K562 (cell line): Measurements from ENCODE around the gene VWF. TPM values are rescaled to one million over a fixed set of nuclear protein-coding genes. Genes with fewer than 3 reads are reported as not detected.

Source experiments
- ATAC-seq: fragments of 200-7000 bp; cut with Tn5 transposase; 3 replicates; pipeline ENCODE4 v1.9.1; 2020; ENCODE audit warnings: moderate library complexity
- BruUV-seq: library from RNA; stranded (reverse); fragments of 400-500 nt; replicated peaks from 2 replicates; lab custom pipeline; 2021; lab: Mats Ljungman, UMichigan
- CTCF ChIA-PET: fragments of 300-600 bp; formaldehyde crosslinking; extraction: SDS; loops from one replicate; lab custom pipeline; 2021; ENCODE audit warnings: low intra/inter-chr PET ratio; lab: Yijun Ruan, JAX
- POLR2A ChIA-PET: fragments of 300-600, 350-650 bp; sonication (Branson Sonifier 250); formaldehyde crosslinking; extraction: SDS; loops from one replicate; lab custom pipeline; 2021; ENCODE audit warnings: antibody characterized with exemption, inconsistent platforms; lab: Yijun Ruan, JAX
- DNase-seq, 4 experiments: peaks; one replicate each; pipeline versions ENCODE4 v3.0.0 to v3.0.0-alpha.2; 2011 to 2018; ENCODE audit warnings: low spot score in 3 of 4, mixed read lengths in 3 of 4; ENCODE audit errors: extremely low read depth in 1 of 4
- FAIRE-seq: peaks from 2 replicates; lab custom pipeline; 2011; peaks lifted over from hg19 to GRCh38; lab: Jason Lieb, UNC
- H2AFZ ChIP-seq: 2 replicates; pipeline ENCODE4 v1.6.0; 2011; ENCODE audit warnings: low read depth, low read length, control low read depth, inconsistent platforms
- H3K27ac ChIP-seq: fragments of 200-600 bp; 3 replicates; pipeline ENCODE4 v1.8.0; 2011; ENCODE audit warnings: low read depth, mild to moderate bottlenecking, control low read depth, inconsistent platforms, low read length, moderate library complexity, mixed read lengths; ENCODE audit errors: extremely low read depth
- H3K27me3 ChIP-seq, 2 experiments: fragments of 300-600 bp in 1 of 2; 2 replicates in 1 of 2; 3 replicates in 1 of 2; pipeline versions ENCODE4 v1.6.0 to v1.8.0; 2011; ENCODE audit warnings: inconsistent platforms in 2 of 2, low read length in 2 of 2, mild to moderate bottlenecking in 1 of 2, mixed read lengths in 1 of 2, moderate library complexity in 1 of 2; ENCODE audit not compliant: control insufficient read depth in 2 of 2, insufficient read depth in 2 of 2
- H3K36me3 ChIP-seq: fragments of 300-600 bp; 3 replicates; pipeline ENCODE4 v1.8.0; 2011; ENCODE audit warnings: mild to moderate bottlenecking, low read length, inconsistent platforms; ENCODE audit not compliant: control insufficient read depth, insufficient read depth
- H3K4me1 ChIP-seq, 2 experiments: fragments of 200-600 bp in 1 of 2; replicated peaks in 1 of 2; 2 replicates in 1 of 2; 3 replicates in 1 of 2; pipeline versions ENCODE4 v1.5.1 to v1.8.0; 2011; ENCODE audit warnings: inconsistent platforms in 2 of 2, low read length in 2 of 2, mild to moderate bottlenecking in 1 of 2, mixed read lengths in 1 of 2, moderate library complexity in 1 of 2; ENCODE audit not compliant: control insufficient read depth in 2 of 2, insufficient read depth in 2 of 2
- H3K4me2 ChIP-seq: 2 replicates; pipeline ENCODE4 v1.6.1; 2011; ENCODE audit warnings: low read length, control low read depth, inconsistent platforms, mixed read lengths; ENCODE audit not compliant: insufficient read depth
- H3K4me3 ChIP-seq: fragments of 200-600 bp; sonication (generic), shearing (Covaris generic); 2 replicates; pipeline ENCODE4 v1.5.1; 2016; ENCODE audit warnings: control low read depth, inconsistent platforms
- H3K79me2 ChIP-seq: fragments of 200-600 bp; 3 replicates; pipeline ENCODE4 v1.8.0; 2011; ENCODE audit warnings: low read length, inconsistent platforms; ENCODE audit not compliant: control insufficient read depth, insufficient read depth
- H3K9ac ChIP-seq, 2 experiments: 2 replicates each; pipeline versions ENCODE4 v1.6.0 to v1.6.1; 2011; ENCODE audit warnings: low read depth in 2 of 2, low read length in 2 of 2, control low read depth in 1 of 2, inconsistent platforms in 1 of 2, mild to moderate bottlenecking in 1 of 2, mixed read lengths in 1 of 2; ENCODE audit not compliant: insufficient read depth in 1 of 2
- H3K9me1 ChIP-seq: one replicate; pipeline ENCODE4 v1.6.0; 2011; ENCODE audit warnings: inconsistent platforms, mild to moderate bottlenecking, low read length, moderate library complexity; ENCODE audit not compliant: control insufficient read depth, insufficient read depth
- H3K9me3 ChIP-seq: replicated peaks from 2 replicates; pipeline ENCODE4 v1.5.1; 2011; ENCODE audit warnings: low read depth, low read length, inconsistent platforms; ENCODE audit not compliant: control insufficient read depth, insufficient read depth
- H4K20me1 ChIP-seq: replicated peaks from 2 replicates; pipeline ENCODE4 v1.6.1; 2011; ENCODE audit warnings: low read length, inconsistent platforms, mixed read lengths; ENCODE audit not compliant: control insufficient read depth, insufficient read depth
- MCM2 ChIP-seq: fragments of 450-650 bp; IDR thresholded peaks from 2 replicates; pipeline ENCODE4 v1.6.1; 2017; ENCODE audit warnings: low read depth, mild to moderate bottlenecking
- MYNN ChIP-seq, 2 experiments: sonication (generic); formaldehyde crosslinking in 1 of 2; IDR thresholded peaks; 2 replicates each; pipeline versions ENCODE4 v1.5.0 to v1.6.1; 2016 to 2020; ENCODE audit warnings: antibody characterized with exemption in 1 of 2, missing genetic modification reagents in 1 of 2
- NR1H2 ChIP-seq: sonication (generic); formaldehyde crosslinking; IDR thresholded peaks from 2 replicates; pipeline ENCODE4 v1.4.0; 2020; ENCODE audit warnings: mild to moderate bottlenecking, missing genetic modification reagents
- TCF15 ChIP-seq: fragments of 250-450 bp; sonication (Bioruptor Pico); IDR thresholded peaks from 2 replicates; pipeline ENCODE4 v1.8.0; 2022; ENCODE audit warnings: moderate library complexity, mild to moderate bottlenecking, inconsistent platforms
- ZNF175 ChIP-seq: fragments of 200-800 bp; sonication (Bioruptor generic); IDR thresholded peaks from 2 replicates; pipeline ENCODE4 v1.6.1; 2016; ENCODE audit warnings: low read depth, mild to moderate bottlenecking, missing genetic modification characterization, missing compliant biosample characterization
- WGBS: fragments of 100-300 bp; shearing (Covaris generic); methylation state at CpG from one replicate; pipeline ENCODE4 v1.1.6; 2016; ENCODE audit warnings: low coverage, mixed read lengths; ENCODE audit not compliant: insufficient coverage; ENCODE audit errors: missing lambda C conversion rate; 5-methylcytosine and 5-hydroxymethylcytosine counted together
- in situ Hi-C: fragments of 300-500 bp; cut with MboI; formaldehyde crosslinking; loops from 4 replicates; pipeline ENCODE4 v1.15.0; 2018; ENCODE audit warnings: inconsistent platforms, mixed read lengths
- intact Hi-C: fragments of 100-400 bp; cut with micrococcal nuclease; formaldehyde crosslinking; loops from 2 replicates; pipeline ENCODE4 v1.14.2; 2022
- polyA plus RNA-seq, 8 experiments: library from polyadenylated mRNA; depleted of rRNA in 4 of 8; stranded (reverse) in 5 of 8; unstranded in 3 of 8; fragments of >200 nt; fragmentation: Nextera tagmentation in 2 of 8; fragmentation: Illumina TruSeq in 1 of 8; extraction: Ambion mirVana in 2 of 8; extraction: Trizol in 1 of 8; gene quantifications; 2 replicates each; pipeline versions ENCODE4 v1.2.1 to v1.2.3, GENCODE V29; 2011 to 2014; ENCODE audit warnings: inconsistent platforms in 1 of 8, missing spikeins in 1 of 8
- total RNA-seq, 7 experiments: library from RNA; depleted of rRNA in 6 of 7; stranded (reverse); fragments of >200 nt in 6 of 7; fragmentation: Illumina TruSeq in 2 of 7; extraction: Trizol in 2 of 7; gene quantifications; 2 replicates each; pipeline versions ENCODE4 v1.2.1 to v1.2.3, GENCODE V29; 2011 to 2021; ENCODE audit warnings: low replicate concordance in 1 of 7

VWF gene
- total and polyA plus RNA-seq, 9 of the 15 experiments (the other 6 are each of a cell fraction or from before 2014, with no cell fraction given): 0.53 TPM; not detected in 8

- ATAC-seq: no peak
- H3K79me2 ChIP-seq: no peaks in the 10 kb centered on the region
- H4K20me1 ChIP-seq: no peaks in the 10 kb centered on the region
- no peak overlapping the region for H3K4me3 ChIP-seq
- H3K9ac ChIP-seq: no peak overlapping the region
- H3K27ac ChIP-seq: no peak overlapping the region
- DNase-seq: no peak
- ChIA-PET CTCF (interaction anchor here (0.6 kb wide), 1 partner anchor 1646 kb away, joined by 5 read pairs; no protein-coding TSS in a partner anchor), POLR2A (no interaction called here)
- no peaks in the 10 kb centered on the region for H3K36me3 ChIP-seq
- H3K4me2 ChIP-seq: no peak overlapping the region
- H3K9me3 ChIP-seq: no peaks in the 10 kb centered on the region
- no peak for FAIRE-seq
- TF ChIP-seq ZNF175 (no peak), TCF15 (CRISPR knock-in tag) (no peak), MCM2 (no peak)
- WGBS: 0% methylated on average over 1 of the region's 4 CpGs
- no peaks in the 10 kb centered on the region for H3K9me1 ChIP-seq
- H3K4me1 ChIP-seq: peaks cover 0 to 6% of the 10 kb centered on the region in 2 experiments; a peak in 2 of 5 replicates
- in situ Hi-C loops: loop anchor here (25.0 kb wide), 1 partner anchor 388 kb away; the partner anchor contains the start of genes TAPBPL and VAMP1
- intact Hi-C loops: no loop called here
- no peak overlapping the region for H2AFZ ChIP-seq
- peaks cover 19 to 63% of the 10 kb centered on the region in 2 experiments; a peak in 4 of 5 replicates for H3K27me3 ChIP-seq
- BruUV-seq: no TSS peak
These were observed 50.0 kb downstream of the VWF start for GRCh38 chr12:6074427-6074826.

- in situ Hi-C loops (loop anchor here (25.0 kb wide), 1 partner anchor 389 kb away; the partner anchor contains the start of genes TAPBPL and VAMP1), intact Hi-C loops (no loop called here)
- DNase-seq: no peak
- Histone ChIP-seq H3K9ac (no peak overlapping the region), H3K4me3 (no peak overlapping the region), H3K9me1 (no peaks in the 10 kb centered on the region), H3K36me3 (no peaks in the 10 kb centered on the region), H2AFZ (no peak overlapping the region), H3K27me3 (peaks cover 19 to 59% of the 10 kb centered on the region in 2 experiments; a peak in 4 of 5 replicates), H3K27ac (no peak overlapping the region), H3K4me1 (peaks cover 0 to 6% of the 10 kb centered on the region in 2 experiments; a peak in 2 of 5 replicates), H3K79me2 (no peaks in the 10 kb centered on the region), H3K4me2 (no peak overlapping the region), H3K9me3 (no peaks in the 10 kb centered on the region), H4K20me1 (no peaks in the 10 kb centered on the region)
- CTCF ChIA-PET: no interaction called here
- 0% methylated on average over 6 of the region's 7 CpGs for WGBS
- TF ChIP-seq NR1H2 (CRISPR knock-in tag): no peak
- no peak for TF ChIP-seq MYNN (IDR thresholded peaks at IDR 0.05)
- no peak for TF ChIP-seq MYNN (CRISPR knock-in tag; IDR thresholded peaks at IDR 0.05)
- no TSS peak for BruUV-seq
- no peak for ATAC-seq
- no peak for FAIRE-seq
- POLR2A ChIA-PET: interaction anchor here (1.0 kb wide), 1 partner anchor 27 kb away, joined by 3 read pairs; no protein-coding TSS in a partner anchor
These were observed 51.0 kb downstream of the VWF start for GRCh38 chr12:6073426-6073825.
